DMS153 treated with DMSO at 0.1 percent for 48 hours (cell line): ENCODE results near the gene DIO1.

Experiments used
- DNase-seq: peaks from one replicate; lab custom pipeline; 2025; ENCODE audit not compliant: unreplicated experiment; lab: John Stamatoyannopoulos, UW

Gene DIO1

GRCh38 chr1:53938136-53938830 lies 44.3 kb downstream of the DIO1 start:
- DNase-seq: no peak

- DNase-seq: no peak
Measured at GRCh38 chr1:53942127-53942957, 48.4 kb downstream of the DIO1 start.

GRCh38 chr1:53943090-53943489 lies 49.1 kb downstream of the DIO1 start:
- no peak for DNase-seq

- DNase-seq: no peak
Measured at GRCh38 chr1:53943490-53944043, 49.6 kb downstream of the DIO1 start.

GRCh38 chr1:53944469-53945182 lies 50.6 kb downstream of the DIO1 start:
- DNase-seq: no peak

- no peak for DNase-seq
Measured at GRCh38 chr1:53945183-53945432, 51.1 kb downstream of the DIO1 start.

- peak; percentile 83 for DNase-seq
Measured at GRCh38 chr1:53945433-53946251, 51.7 kb downstream of the DIO1 start, which contains the start of gene IFT25. Gene IFT25 (minus strand): TSS chr1:53945699. CDS start chr1:53940082, 5,617 bp downstream.

GRCh38 chr1:53946252-53947171 lies 52.5 kb downstream of the DIO1 start, which contains the start of gene LRRC42:
Gene LRRC42 (plus strand): TSS chr1:53946350. CDS start chr1:53952000, 5,650 bp downstream.
- no peak for DNase-seq

- DNase-seq: no peak
Measured at GRCh38 chr1:53947172-53947907, 53.4 kb downstream of the DIO1 start.

- no peak for DNase-seq
Measured at GRCh38 chr1:53948291-53948690, 54.3 kb downstream of the DIO1 start.

GRCh38 chr1:53949023-53949990 lies 55.3 kb downstream of the DIO1 start:
- no peak for DNase-seq

GRCh38 chr1:53951697-53952096 lies 57.7 kb downstream of the DIO1 start:
- no peak for DNase-seq

GRCh38 chr1:53954128-53954527 lies 60.1 kb downstream of the DIO1 start:
- DNase-seq: no peak

GRCh38 chr1:53956308-53957168 lies 62.6 kb downstream of the DIO1 start:
- peak; percentile 80 for DNase-seq

GRCh38 chr1:53957194-53957818 lies 63.3 kb downstream of the DIO1 start:
- DNase-seq: peak; percentile 63

GRCh38 chr1:53959664-53960250 lies 65.8 kb downstream of the DIO1 start:
- peak; percentile 24 for DNase-seq
